ENCODE results near the gene ZBTB32. TPM values are rescaled to one million over a fixed set of nuclear protein-coding genes. Genes with fewer than 3 reads are reported as not detected.

The ZBTB32 gene
- total RNA-seq, 1 donor from 2014 or later = not detected

GRCh38 chr19:35712567-35713505, 8.5 kb downstream of the ZBTB32 start:
- TF ChIP-seq CTCF (conservative IDR thresholded peaks at IDR 0.05; ENCODE audit: low read depth, low read length) = no peak
- H3K4me3 ChIP-seq (ENCODE audit: low read depth, low read length) = no peak overlapping the region
- no peak for DNase-seq (ENCODE audit: low read depth)

GRCh38 chr19:35713506-35713850, 9.1 kb downstream of the ZBTB32 start:
- no peak for TF ChIP-seq CTCF (conservative IDR thresholded peaks at IDR 0.05; ENCODE audit: low read depth, low read length)
- no peak for DNase-seq (ENCODE audit: low read depth)
- H3K4me3 ChIP-seq (ENCODE audit: low read depth, low read length) = no peak overlapping the region

GRCh38 chr19:35713904-35714495, 9.6 kb downstream of the ZBTB32 start:
- no peak for DNase-seq (ENCODE audit: low read depth)
- no peak for TF ChIP-seq CTCF (conservative IDR thresholded peaks at IDR 0.05; ENCODE audit: low read depth, low read length)
- no peak overlapping the region for H3K4me3 ChIP-seq (ENCODE audit: low read depth, low read length)

GRCh38 chr19:35714601-35715354, 10.4 kb downstream of the ZBTB32 start:
- no peak for DNase-seq (ENCODE audit: low read depth)
- H3K4me3 ChIP-seq (ENCODE audit: low read depth, low read length) = no peak overlapping the region
- no peak for TF ChIP-seq CTCF (conservative IDR thresholded peaks at IDR 0.05; ENCODE audit: low read depth, low read length)

- peak overlapping the region; percentile 78 for H3K4me3 ChIP-seq (ENCODE audit: low read depth, low read length)
- DNase-seq (ENCODE audit: low read depth) = no peak
- TF ChIP-seq CTCF (conservative IDR thresholded peaks at IDR 0.05; ENCODE audit: low read depth, low read length) = no peak
Observed at GRCh38 chr19:35715355-35715809, 11.0 kb downstream of the ZBTB32 start.

GRCh38 chr19:35715981-35716800, 11.8 kb downstream of the ZBTB32 start:
- no peak for DNase-seq (ENCODE audit: low read depth)

More at GRCh38 chr19:35715981-35716800, 11.8 kb downstream of the ZBTB32 start:
- peak overlapping the region; percentile 78 for H3K4me3 ChIP-seq (ENCODE audit: low read depth, low read length)
- no peak for TF ChIP-seq CTCF (conservative IDR thresholded peaks at IDR 0.05; ENCODE audit: low read depth, low read length)
